Measurements from ENCODE around the gene MLX.
A peak's percentile ranks its signal among the peaks of the same experiment; 100 is the strongest.
"Not testable (repeated sequence)": the region's sequence is repeated elsewhere in the genome, so short reads cannot be mapped to it uniquely, and the experiment has no call there.

MLX gene

DNA sequence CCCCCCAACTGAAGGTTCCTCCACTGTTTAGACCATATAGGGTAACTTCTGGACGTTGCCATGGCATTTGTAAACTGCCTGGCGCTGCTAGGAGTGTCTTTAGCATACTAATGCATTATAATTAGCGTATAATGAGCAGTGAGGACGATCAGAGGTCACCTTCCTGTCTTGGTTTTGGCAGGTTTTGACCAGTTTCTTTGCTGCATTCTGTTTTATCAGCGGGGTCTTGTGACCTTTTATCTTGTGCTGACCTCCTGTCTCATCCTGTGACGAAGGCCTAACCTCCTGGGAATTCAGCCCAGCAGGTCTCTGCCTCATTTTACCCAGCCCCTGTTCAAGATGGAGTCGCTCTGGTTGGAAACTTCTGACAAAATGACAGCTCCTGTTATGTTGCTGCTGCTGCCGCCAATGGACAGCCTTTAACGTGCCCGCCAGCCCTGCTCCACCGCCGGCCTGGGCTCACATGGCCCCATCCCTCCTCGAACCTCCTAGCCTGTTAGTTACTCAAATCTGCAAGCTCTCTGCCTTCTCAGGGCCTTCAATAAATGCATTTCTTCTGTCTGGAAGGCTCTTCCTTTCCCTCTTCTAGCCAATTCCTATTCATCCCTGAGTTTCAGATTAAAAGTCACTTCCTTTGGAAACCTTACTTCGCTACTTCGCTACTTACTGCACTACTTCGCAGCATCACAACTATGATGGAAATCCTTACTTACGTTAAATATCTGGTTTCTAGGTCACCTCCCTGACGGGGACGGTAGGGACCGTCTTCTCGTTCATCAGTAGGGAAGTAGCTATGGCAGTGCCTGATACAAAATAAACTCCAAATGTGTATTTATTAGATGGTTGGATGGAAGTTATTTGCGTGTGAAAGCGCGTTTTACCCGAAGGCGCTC, 31.5 kb upstream of the MLX start:
- intact Hi-C loops (cut with DNase I) = no loop called here
- no peak for DNase-seq

GRCh38 chr17:42536048-42536371, 30.9 kb upstream of the MLX start, which contains the start of gene NAGLU:
NAGLU (plus strand) TSS chr17:42536241; CDS start chr17:42536273, 32 bp downstream.
- DNase-seq = peak; percentile 89 to 99 (median 95)
- intact Hi-C loops (cut with DNase I) = no loop called here

- intact Hi-C loops (cut with DNase I) = no loop called here
- DNase-seq = peak; percentile 60 to 97 (median 80)
These were observed 30.3 kb upstream of the MLX start for GRCh38 chr17:42536372-42537155.

DNA sequence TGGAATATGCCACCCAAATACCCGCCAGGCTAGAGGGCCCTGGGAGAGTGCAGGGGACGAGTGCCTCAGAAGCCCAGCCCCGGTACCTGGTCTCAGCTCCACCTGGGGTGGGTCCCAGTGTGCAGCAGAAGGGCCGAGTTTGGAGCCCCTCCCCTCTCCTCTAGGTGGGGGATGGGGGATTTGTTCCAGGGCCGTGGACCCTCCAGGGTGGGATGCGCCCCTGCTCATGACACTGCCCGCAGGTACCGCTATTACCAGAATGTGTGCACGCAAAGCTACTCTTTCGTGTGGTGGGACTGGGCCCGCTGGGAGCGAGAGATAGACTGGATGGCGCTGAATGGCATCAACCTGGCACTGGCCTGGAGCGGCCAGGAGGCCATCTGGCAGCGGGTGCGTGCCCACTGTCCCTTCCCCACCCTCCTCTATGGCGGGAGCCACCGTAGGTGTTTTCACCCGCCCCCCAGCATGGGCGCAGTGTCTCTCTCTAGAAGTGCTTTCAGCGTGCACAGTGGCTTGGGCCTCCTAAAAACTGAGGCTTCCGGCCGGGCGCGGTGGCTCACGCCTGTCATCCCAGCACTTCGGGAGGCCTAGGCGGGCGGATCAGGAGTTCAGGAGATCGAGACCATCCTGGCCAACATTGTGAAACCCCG, 29.6 kb upstream of the MLX start:
- intact Hi-C loops (cut with DNase I) = no loop called here
- DNase-seq = peak in 1 of 10 donors; percentile 24

DNA sequence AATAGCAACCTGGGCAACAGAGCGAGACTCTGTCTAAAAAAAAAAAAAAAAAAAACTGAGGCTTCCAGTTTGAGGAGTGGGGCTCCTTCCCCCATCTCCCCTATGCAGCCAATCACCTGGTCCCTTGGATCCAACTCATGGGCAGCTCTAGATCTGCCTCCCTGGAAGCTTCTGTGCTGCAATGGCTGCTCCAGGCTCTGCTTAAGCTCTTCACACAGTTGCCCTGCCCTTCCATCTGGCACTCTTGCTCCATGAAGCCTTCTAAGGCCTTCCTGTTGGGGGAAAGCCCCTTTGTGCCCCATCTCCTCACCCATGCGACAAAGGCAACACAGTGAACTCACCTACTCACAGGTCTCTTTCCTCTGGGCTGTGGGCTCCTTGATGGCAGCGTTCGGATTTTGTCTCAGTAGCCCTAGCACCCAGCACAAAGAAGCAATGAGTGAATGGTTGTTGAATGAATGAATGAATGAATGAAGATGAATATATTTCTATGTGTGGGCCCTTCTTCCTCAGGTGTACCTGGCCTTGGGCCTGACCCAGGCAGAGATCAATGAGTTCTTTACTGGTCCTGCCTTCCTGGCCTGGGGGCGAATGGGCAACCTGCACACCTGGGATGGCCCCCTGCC, 29.0 kb upstream of the MLX start:
- DNase-seq = no peak
- intact Hi-C loops (cut with DNase I) = no loop called here

DNA sequence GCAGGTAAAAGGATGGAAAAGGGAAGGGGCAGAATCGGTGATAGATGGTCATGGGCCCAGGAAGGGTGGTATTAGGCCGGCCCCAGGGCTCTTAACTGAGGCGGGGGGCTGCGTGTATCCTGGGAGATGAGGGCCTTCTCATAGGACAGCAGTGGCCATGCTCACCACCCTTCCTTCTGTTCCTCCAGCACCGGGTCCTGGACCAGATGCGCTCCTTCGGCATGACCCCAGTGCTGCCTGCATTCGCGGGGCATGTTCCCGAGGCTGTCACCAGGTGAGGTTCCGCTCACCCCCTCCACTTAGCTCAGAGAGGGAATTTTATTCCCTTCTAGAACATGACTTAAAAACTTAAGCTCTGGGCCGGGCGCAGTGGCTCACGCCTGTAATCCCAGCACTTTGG, 28.4 kb upstream of the MLX start:
- no peak for DNase-seq

GRCh38 chr17:42540558-42540957, 26.3 kb upstream of the MLX start:
- intact Hi-C loops (cut with DNase I); DNase-seq: not testable (repeated sequence)

More for the DNA sequence above, 28.4 kb upstream of the MLX start:
- intact Hi-C loops (cut with DNase I) = no loop called here

DNA sequence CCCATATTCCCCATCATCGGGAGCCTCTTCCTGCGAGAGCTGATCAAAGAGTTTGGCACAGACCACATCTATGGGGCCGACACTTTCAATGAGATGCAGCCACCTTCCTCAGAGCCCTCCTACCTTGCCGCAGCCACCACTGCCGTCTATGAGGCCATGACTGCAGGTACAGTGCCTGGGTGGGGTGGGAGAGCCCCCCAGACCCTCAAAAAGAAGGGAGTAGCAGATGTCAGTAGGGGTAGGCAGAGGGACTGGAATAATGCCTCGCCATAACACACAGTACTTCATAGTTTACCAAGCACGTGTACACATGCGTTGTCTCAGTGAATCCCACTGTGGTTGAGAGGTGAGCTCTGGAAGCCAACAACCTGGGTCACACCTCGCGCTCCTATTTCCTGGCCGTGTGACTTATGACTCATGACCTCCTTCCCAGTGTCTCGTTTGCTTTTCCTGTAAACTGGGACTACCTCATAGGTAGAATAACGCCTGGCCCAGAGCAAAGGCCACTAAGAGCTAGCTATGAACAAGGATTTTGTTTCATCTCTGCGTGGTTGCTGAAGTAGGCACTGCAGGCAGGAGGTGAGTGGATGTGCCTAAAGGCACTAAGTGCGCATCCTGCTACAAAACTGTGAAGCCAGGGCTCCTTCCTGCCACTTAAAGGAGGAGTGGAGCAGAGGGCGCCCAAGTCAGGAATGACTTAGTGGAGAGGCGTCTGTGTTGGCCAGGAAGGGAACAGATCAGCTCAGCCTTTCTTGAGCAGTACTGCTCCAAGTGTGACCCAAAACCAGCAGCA, 25.7 kb upstream of the MLX start:
- intact Hi-C loops (cut with DNase I) = no loop called here
- no peak for DNase-seq

- peak in 6 of 10 donors; percentile 24 to 92 (median 44) for DNase-seq
- intact Hi-C loops (cut with DNase I) = no loop called here
These were observed 23.5 kb upstream of the MLX start for GRCh38 chr17:42543190-42544079.

GRCh38 chr17:42544874-42545283, 22.0 kb upstream of the MLX start:
- no peak for DNase-seq
- intact Hi-C loops (cut with DNase I) = no loop called here

- DNase-seq; intact Hi-C loops (cut with DNase I): not testable (repeated sequence)
These were observed 21.0 kb upstream of the MLX start for GRCh38 chr17:42545755-42546505.

- peak in 1 of 10 donors; percentile 80 for DNase-seq
- intact Hi-C loops (cut with DNase I) = no loop called here
These were observed 19.9 kb upstream of the MLX start for GRCh38 chr17:42547001-42547461.

GRCh38 chr17:42547698-42548069, 19.2 kb upstream of the MLX start:
- no peak for DNase-seq
- intact Hi-C loops (cut with DNase I) = no loop called here

DNA sequence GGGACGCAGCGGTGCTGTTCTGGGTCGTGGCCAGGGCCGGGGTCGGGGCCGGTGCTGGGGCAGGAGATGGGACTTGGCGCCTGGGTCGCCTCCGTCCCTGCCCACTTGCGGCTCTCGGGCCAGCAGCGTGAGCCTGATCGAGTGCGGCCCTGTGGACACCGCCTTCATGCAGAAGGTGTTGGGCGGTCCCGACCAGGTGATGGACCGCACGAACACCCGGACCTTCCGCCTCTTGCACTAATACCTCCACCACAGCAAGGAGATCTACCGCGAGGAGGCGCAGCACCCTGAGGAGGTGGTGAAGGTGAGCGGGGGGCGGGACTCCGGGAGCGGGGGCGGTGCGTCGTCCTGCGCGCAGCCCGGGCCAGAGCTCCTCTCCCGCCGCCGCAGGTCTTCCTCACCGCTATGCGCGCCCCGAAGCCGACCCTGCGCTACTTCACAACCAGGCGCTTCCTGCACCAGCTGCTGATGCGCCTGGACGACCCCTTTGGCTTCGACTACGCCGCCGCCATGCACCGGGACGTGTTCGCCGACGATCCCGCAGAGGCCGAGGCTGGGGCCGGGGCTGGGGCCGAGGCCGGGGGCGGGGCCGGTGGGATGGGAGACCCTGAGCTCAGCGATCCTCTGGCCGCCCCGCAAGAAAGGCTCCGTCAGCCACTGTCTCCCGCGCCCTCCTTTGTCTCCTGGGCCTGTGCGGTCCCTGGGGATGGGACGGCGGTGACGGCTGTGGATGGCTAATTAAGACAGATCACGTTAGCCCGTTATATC, 18.6 kb upstream of the MLX start:
- DNase-seq = no peak
- intact Hi-C loops (cut with DNase I) = no loop called here

DNA sequence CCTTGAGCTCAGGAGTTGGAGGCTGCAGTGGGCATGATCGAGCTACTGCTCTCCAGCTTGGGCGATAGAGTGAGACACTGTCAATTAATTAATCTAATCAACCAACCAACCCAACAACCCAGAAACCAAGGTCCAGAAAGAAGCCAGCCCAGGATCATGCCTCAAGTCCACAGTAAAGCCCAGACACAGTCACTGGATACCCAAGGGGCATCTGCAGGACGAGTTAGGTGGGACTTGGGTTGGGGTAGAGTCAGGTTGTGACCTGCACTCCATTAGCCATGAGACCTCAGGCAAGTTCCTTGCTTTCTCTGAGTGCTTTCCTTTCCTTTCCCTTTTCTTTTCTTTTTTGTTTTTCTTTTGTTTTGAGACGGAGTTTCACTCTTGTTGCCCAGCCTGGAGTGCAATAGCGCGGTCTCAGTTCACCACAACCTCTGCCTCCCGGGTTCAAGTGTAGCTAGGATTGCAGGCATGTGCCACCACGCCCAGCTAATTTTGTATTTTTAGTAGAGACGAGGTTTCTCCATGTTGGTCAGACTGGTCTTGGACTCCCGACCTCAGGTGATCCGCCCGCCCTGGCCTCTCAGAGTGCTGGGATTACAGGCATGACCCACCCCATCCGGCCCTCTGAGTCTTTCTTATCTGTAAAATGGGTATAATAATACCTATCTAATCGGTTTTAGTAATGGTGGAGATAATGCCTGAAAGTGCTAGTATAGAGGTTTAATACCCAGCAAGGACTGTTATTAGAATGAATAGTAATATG, 17.7 kb upstream of the MLX start:
- intact Hi-C loops (cut with DNase I) = no loop called here
- no peak for DNase-seq

DNA sequence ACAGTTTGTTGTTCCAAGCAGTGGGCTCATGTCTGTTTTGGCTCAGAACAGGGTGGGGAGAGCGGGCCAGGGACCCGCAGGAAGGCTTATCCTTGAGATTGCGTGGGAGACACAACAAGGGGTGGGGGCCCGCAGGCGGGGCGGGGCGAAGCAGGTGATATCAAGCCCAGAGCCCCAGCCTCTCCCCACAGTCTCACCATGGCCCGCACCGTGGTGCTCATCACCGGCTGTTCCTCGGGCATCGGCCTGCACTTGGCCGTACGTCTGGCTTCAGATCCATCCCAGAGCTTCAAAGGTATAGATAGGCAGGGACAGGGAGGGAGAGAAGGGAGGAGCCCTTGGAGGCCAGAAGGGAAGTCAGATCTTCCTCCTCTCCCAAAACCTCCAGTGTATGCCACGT, 14.2 kb upstream of the MLX start, which contains the start of gene HSD17B1:
Gene HSD17B1, plus strand, starts transcription at position 188 of the 400 bp plus-strand sequence. Its CDS starts 11 bp downstream, at position 199.
- intact Hi-C loops (cut with DNase I) = not testable (repeated sequence)
- DNase-seq = peak in 2 of 10 donors; percentile 25 to 67

Measured in posterior cingulate gyrus (tissue), 11 donors.